ENCODE results near the gene NDST1. TPM values are rescaled to one million over a fixed set of nuclear protein-coding genes. Genes with fewer than 3 reads are reported as not detected.

The NDST1 gene
- total RNA-seq, 6 experiments from 2014 or later: 38.1 to 97.5 (median 76.0) TPM

DNA sequence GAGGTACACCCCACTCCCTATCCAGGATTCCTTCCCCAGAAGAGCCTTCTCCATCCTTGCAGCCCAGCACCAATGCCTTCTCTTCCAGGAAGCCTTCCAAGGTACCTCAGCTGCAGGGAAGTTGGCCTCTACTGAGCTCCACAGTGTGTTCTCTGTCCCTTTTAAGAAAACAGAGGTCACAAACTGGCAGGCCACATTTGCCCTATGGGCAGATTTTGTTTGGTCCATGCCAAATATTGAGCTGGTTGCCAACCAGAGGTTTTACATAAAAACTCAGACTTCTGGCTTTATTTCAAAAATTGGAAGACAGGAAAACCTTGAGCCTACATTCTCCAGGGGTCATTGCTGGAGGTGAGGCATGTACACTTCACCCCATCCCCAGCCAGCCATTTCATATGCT is 9.0 kb upstream of the NDST1 start:
- no peak for DNase-seq
- intact Hi-C loops (cut with DNase I): no loop called here
- H3K36me3 ChIP-seq: peaks cover 0 to 10% (median 3%) of the 10 kb centered on the region in 4 donors
- ATAC-seq: peak in 3 of 4 donors; percentile 2 to 29 (median 9)
- H3K27me3 ChIP-seq: no peaks in the 10 kb centered on the region
- no peak overlapping the region for H3K4me3 ChIP-seq
- TF ChIP-seq POLR2A (IDR thresholded peaks at IDR 0.05): no peak
- TF ChIP-seq, protein P1, sequence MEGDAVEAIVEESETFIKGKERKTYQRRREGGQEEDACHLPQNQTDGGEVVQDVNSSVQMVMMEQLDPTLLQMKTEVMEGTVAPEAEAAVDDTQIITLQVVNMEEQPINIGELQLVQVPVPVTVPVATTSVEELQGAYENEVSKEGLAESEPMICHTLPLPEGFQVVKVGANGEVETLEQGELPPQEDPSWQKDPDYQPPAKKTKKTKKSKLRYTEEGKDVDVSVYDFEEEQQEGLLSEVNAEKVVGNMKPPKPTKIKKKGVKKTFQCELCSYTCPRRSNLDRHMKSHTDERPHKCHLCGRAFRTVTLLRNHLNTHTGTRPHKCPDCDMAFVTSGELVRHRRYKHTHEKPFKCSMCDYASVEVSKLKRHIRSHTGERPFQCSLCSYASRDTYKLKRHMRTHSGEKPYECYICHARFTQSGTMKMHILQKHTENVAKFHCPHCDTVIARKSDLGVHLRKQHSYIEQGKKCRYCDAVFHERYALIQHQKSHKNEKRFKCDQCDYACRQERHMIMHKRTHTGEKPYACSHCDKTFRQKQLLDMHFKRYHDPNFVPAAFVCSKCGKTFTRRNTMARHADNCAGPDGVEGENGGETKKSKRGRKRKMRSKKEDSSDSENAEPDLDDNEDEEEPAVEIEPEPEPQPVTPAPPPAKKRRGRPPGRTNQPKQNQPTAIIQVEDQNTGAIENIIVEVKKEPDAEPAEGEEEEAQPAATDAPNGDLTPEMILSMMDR (IDR thresholded peaks at IDR 0.05): no peak
- peaks cover 2 to 80% (median 46%) of the 10 kb centered on the region in 4 donors for H3K4me1 ChIP-seq
- peak overlapping the region in 1 of 3 donors; percentile 37 for H3K27ac ChIP-seq
- H3K9me3 ChIP-seq: no peaks in the 10 kb centered on the region

DNA sequence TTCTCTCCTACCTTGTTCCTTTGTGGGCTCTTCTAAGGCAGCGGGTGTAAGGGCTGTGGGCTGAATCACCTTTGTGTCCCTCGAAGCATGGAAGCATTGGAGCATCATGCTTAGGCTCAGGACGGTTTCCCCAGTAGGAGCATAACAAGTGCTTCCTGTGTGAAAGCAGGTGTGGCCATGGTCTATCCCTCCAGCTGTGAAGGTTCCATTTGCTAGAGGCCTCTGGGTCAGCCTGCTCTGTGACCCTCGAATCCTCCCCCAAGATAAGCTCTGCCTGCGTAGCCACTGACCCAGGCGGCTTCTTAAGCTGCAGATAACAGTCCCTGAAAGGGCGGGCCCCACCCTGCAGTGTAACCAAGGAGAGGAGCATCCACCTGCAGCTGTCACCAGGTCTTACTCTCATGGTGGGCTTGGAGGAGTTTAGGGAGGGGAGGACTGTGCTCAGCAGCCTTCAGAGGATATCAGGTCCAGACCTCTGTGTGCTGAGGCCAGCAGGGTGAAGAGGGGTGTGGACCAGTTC is 8.4 kb upstream of the NDST1 start:
- intact Hi-C loops (cut with DNase I): no loop called here
- Histone ChIP-seq H3K4me3 (no peak overlapping the region), H3K27me3 (no peaks in the 10 kb centered on the region), H3K27ac (peak overlapping the region in 1 of 3 donors; percentile 37), H3K4me1 (peaks cover 2 to 86% (median 49%) of the 10 kb centered on the region in 4 donors), H3K36me3 (peaks cover 0 to 10% (median 3%) of the 10 kb centered on the region in 4 donors), H3K9me3 (no peaks in the 10 kb centered on the region)
- WGBS (ENCODE audit: insufficient coverage, low coverage, low lambda C conversion rate, missing lambda C conversion rate): 62% methylated on average over 3 of the region's 7 CpGs
- TF ChIP-seq, protein P1 (IDR thresholded peaks at IDR 0.05): no peak
- no peak for TF ChIP-seq POLR2A (IDR thresholded peaks at IDR 0.05)
- DNase-seq: no peak
- ATAC-seq: no peak

DNA sequence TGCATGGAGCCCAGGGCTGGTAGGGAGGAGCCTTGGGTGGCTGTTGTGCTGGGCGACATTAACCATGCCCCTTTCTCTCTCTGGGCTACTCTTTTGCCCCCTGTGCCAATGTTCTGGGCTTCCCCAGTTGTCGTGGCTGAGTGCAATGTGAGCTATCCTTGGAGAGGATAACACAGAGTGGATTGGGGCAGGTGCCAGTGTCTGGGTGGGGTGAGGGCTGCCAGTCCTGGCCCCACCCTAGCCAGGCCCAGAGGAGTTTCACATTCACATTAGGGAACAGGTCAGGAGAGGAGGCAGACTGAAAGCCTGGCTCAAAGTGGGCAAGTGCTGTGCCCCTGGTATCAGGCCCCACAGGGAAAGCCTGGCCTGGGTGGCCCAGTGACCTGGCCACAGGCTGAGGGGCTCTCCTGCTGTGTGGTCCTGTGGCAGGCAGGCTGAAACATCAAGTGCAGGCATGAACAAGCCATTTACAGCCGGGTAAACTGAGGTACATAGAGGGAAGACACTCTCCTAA is 7.5 kb upstream of the NDST1 start:
- Histone ChIP-seq H3K36me3 (peaks cover 0 to 10% (median 3%) of the 10 kb centered on the region in 4 donors), H3K27ac (peak overlapping the region in 2 of 3 donors; percentile 28 to 37), H3K9me3 (no peaks in the 10 kb centered on the region), H3K4me1 (peaks cover 2 to 94% (median 53%) of the 10 kb centered on the region in 4 donors), H3K4me3 (no peak overlapping the region), H3K27me3 (no peaks in the 10 kb centered on the region)
- ATAC-seq: peak in 3 of 4 donors; percentile 1 to 21 (median 5)
- intact Hi-C loops (cut with DNase I): no loop called here
- TF ChIP-seq, protein P1 (IDR thresholded peaks at IDR 0.05): no peak
- TF ChIP-seq POLR2A (IDR thresholded peaks at IDR 0.05): no peak
- DNase-seq: peak in 1 of 3 donors; percentile 55
- WGBS (ENCODE audit: insufficient coverage, low coverage, low lambda C conversion rate, missing lambda C conversion rate): 40% methylated on average over 1 of the region's 3 CpGs

DNA sequence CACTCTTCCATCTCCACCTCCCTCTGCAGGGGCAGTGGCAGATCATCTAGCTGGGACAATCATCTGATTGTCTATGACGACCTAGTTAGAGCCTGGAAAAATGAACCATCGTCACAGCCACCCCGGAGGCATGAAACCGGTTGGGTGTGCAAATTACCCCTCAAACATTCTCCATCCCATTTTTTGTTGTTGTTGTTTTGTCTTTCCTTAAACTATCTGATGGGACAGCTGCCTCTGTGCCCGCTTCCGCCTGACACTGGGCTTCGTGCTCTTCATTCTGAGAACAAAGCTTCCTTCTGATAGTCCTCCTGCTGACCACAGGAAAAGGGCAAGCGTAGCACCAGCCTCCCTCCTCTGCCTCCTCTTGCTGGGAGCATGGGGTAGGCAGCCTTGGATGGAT is 7.0 kb upstream of the NDST1 start:
- Histone ChIP-seq H3K4me1 (peaks cover 2 to 98% (median 53%) of the 10 kb centered on the region in 4 donors), H3K36me3 (peaks cover 0 to 10% (median 3%) of the 10 kb centered on the region in 4 donors), H3K9me3 (no peaks in the 10 kb centered on the region), H3K27me3 (no peaks in the 10 kb centered on the region), H3K27ac (peak overlapping the region in 2 of 3 donors; percentile 28 to 37), H3K4me3 (no peak overlapping the region)
- DNase-seq (no peak), ATAC-seq (no peak)
- intact Hi-C loops (cut with DNase I): no loop called here
- 62% methylated on average over 6 of the region's 8 CpGs for WGBS (ENCODE audit: insufficient coverage, low coverage, low lambda C conversion rate, missing lambda C conversion rate)
- no peak for TF ChIP-seq POLR2A (IDR thresholded peaks at IDR 0.05)
- TF ChIP-seq, protein P1 (IDR thresholded peaks at IDR 0.05): no peak
